ENCODE measurements around the gene KLK6. TPM values are rescaled to one million over a fixed set of nuclear protein-coding genes. Genes with fewer than 3 reads are reported as not detected.

The KLK6 gene
- total RNA-seq, 1 experiment from 2014 or later, result not detected

DNA sequence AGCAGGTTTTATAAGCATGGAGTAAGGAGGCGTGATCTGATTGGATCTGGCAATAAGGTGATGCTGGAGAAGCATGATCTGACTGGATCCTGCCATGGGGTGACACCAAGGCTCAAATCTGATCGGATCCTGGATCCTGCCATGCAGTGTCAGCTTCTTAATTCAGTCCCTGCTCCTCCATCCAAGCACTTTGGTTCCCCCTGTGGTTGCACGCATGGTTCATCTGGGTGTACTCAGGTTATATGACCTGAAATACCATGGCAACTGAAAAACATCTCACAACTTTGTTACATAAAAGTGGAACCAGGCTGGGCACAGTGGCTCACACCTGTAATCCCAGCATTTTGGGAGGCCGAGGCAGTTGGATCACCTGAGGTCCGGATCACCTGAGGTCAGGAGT is 40.6 kb downstream of the KLK6 start:
- no peak overlapping the region for H3K27ac ChIP-seq (ENCODE audit: low read length)
- POLR2A ChIA-PET, result no interaction called here
- no peak overlapping the region for H3K4me3 ChIP-seq (ENCODE audit: low read depth in 2 of 2, low read length in 2 of 2)
- no peaks in the 10 kb centered on the region for H3K9me3 ChIP-seq (ENCODE audit: control insufficient read depth, insufficient read depth, low read depth, low read length)
- BruUV-seq (replicated peaks), result no TSS peak
- no peaks in the 10 kb centered on the region for H3K36me3 ChIP-seq (ENCODE audit: control insufficient read depth, insufficient read depth, low read length)
- CTCF ChIA-PET, result interaction anchor here (1.9 kb wide), 1 partner anchor 88 kb away, joined by 15 read pairs; no protein-coding TSS in a partner anchor
- intact Hi-C loops (cut with micrococcal nuclease; ENCODE audit: unreplicated experiment) (loop anchor here (10.0 kb wide), 1 partner anchor 166 kb away; no protein-coding TSS in a partner anchor), in situ Hi-C loops (cut with HindIII; ENCODE audit: low pct_unique_long_range_greater_than_20kb, low sequenced_read_pairs) (no loop called here)
- 0 out of 2 replicates have a peak, but pooled peaks cover 2% of the 10 kb centered on the region for H3K27me3 ChIP-seq (ENCODE audit: control insufficient read depth, insufficient read depth, low read length)
- DNase-seq (ENCODE audit: low read depth, low spot score) (no peak), ATAC-seq (no peak)
- H3K4me1 ChIP-seq (ENCODE audit: control insufficient read depth, insufficient read depth, low read length), result no peaks in the 10 kb centered on the region; the same call in 1 of the 2 replicates
- TF ChIP-seq, protein P1, sequence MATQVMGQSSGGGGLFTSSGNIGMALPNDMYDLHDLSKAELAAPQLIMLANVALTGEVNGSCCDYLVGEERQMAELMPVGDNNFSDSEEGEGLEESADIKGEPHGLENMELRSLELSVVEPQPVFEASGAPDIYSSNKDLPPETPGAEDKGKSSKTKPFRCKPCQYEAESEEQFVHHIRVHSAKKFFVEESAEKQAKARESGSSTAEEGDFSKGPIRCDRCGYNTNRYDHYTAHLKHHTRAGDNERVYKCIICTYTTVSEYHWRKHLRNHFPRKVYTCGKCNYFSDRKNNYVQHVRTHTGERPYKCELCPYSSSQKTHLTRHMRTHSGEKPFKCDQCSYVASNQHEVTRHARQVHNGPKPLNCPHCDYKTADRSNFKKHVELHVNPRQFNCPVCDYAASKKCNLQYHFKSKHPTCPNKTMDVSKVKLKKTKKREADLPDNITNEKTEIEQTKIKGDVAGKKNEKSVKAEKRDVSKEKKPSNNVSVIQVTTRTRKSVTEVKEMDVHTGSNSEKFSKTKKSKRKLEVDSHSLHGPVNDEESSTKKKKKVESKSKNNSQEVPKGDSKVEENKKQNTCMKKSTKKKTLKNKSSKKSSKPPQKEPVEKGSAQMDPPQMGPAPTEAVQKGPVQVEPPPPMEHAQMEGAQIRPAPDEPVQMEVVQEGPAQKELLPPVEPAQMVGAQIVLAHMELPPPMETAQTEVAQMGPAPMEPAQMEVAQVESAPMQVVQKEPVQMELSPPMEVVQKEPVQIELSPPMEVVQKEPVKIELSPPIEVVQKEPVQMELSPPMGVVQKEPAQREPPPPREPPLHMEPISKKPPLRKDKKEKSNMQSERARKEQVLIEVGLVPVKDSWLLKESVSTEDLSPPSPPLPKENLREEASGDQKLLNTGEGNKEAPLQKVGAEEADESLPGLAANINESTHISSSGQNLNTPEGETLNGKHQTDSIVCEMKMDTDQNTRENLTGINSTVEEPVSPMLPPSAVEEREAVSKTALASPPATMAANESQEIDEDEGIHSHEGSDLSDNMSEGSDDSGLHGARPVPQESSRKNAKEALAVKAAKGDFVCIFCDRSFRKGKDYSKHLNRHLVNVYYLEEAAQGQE (IDR thresholded peaks at IDR 0.05; ENCODE audit: insufficient read depth in 1 of 2, low read depth in 2 of 2, low read length in 1 of 2), result no peak
- TF ChIP-seq SIN3A (IDR thresholded peaks at IDR 0.05; ENCODE audit: borderline replicate concordance, insufficient read depth, low read depth, low read length) (no peak), POLR2AphosphoS5 (IDR thresholded peaks at IDR 0.05; ENCODE audit: low read depth, low read length) (no peak), CTCF (IDR thresholded peaks at IDR 0.05) (no peak), TCF7L2 (IDR thresholded peaks at IDR 0.05; ENCODE audit: low read depth, low read length) (no peak)

DNA sequence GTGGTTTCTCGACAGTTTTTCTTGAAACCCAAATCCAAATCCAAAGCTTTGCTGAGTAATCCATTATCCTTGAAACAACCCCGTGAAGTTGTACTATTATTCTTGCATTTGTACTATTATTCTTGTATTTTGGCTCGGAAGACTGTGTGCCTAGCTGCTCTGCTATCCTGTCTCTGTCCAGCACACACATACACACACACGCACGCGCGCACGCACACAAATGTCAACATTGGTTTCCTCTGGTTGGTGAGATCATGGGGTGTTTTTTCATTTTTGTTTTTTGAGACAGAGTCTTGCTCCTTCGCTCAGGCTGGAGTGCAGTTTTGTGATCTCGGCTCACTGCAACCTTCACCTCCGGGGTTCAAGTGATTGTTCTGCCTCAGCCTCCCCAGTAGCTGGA is 43.2 kb downstream of the KLK6 start:
- CTCF ChIA-PET, result no interaction called here

More for the DNA sequence above, 43.2 kb downstream of the KLK6 start:
- no peak for ATAC-seq
- TF ChIP-seq SIN3A (IDR thresholded peaks at IDR 0.05; ENCODE audit: borderline replicate concordance, insufficient read depth, low read depth, low read length) (no peak), TCF7L2 (IDR thresholded peaks at IDR 0.05; ENCODE audit: low read depth, low read length) (no peak), POLR2AphosphoS5 (IDR thresholded peaks at IDR 0.05; ENCODE audit: low read depth, low read length) (no peak), CTCF (IDR thresholded peaks at IDR 0.05) (no peak)
- TF ChIP-seq, protein P1 (IDR thresholded peaks at IDR 0.05; ENCODE audit: insufficient read depth in 1 of 2, low read depth in 2 of 2, low read length in 1 of 2), result no peak
- BruUV-seq (replicated peaks), result no TSS peak
- Histone ChIP-seq H3K9me3 (ENCODE audit: control insufficient read depth, insufficient read depth, low read depth, low read length) (no peaks in the 10 kb centered on the region), H3K27ac (ENCODE audit: low read length) (no peak overlapping the region), H3K4me1 (ENCODE audit: control insufficient read depth, insufficient read depth, low read length) (no peaks in the 10 kb centered on the region; the same call in none of the 2 replicates), H3K27me3 (ENCODE audit: control insufficient read depth, insufficient read depth, low read length) (0 out of 2 replicates have a peak, but pooled peaks cover 2% of the 10 kb centered on the region), H3K36me3 (ENCODE audit: control insufficient read depth, insufficient read depth, low read length) (no peaks in the 10 kb centered on the region), H3K4me3 (ENCODE audit: low read depth in 2 of 2, low read length in 2 of 2) (no peak overlapping the region)
- intact Hi-C loops (cut with micrococcal nuclease; ENCODE audit: unreplicated experiment), result loop anchor here (10.0 kb wide), 1 partner anchor 169 kb away; no protein-coding TSS in a partner anchor
- in situ Hi-C loops (cut with HindIII; ENCODE audit: low pct_unique_long_range_greater_than_20kb, low sequenced_read_pairs), result no loop called here
- POLR2A ChIA-PET, result no interaction called here
- no peak for DNase-seq (ENCODE audit: low read depth, low spot score)

All from Panc1 (cell line).